Measurements from ENCODE around the gene TRPC5OS. TPM values are rescaled to one million over a fixed set of nuclear protein-coding genes. Genes with fewer than 3 reads are reported as not detected.

Gene TRPC5OS
- total RNA-seq, 1 donor from 2014 or later: not detected

DNA sequence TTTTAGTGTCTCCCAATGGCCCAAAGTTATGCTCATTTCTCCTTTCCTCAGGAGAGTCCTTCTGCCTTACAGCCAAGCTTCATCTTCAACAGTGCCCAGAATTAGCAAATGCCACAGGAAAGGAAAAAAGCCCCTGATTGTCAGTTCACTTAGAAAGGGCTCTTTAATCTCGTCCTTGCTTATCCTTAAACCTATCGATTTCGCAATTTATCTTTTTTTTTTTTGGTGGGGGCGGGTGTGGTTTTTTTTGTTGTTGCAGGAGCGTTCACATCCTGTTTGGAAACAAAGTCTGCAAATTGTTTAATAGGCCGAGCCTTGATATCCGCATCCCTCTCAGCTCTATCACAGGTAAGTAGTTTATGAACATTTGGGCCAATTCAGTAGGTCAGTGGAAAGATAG, 20.2 kb downstream of the TRPC5OS start:
- FAIRE-seq (no peak), DNase-seq (ENCODE audit: low read depth) (no peak)
- no peak overlapping the region for H3K4me3 ChIP-seq (ENCODE audit: low read depth, low read length)
- no peaks in the 10 kb centered on the region for H3K36me3 ChIP-seq (ENCODE audit: control insufficient read depth, insufficient read depth, low read length)
- H3K27me3 ChIP-seq (ENCODE audit: control insufficient read depth, insufficient read depth, low read length): no peaks in the 10 kb centered on the region
- no peak for TF ChIP-seq CTCF (IDR thresholded peaks at IDR 0.05; ENCODE audit: insufficient read depth, low read length, severe bottlenecking)

DNA sequence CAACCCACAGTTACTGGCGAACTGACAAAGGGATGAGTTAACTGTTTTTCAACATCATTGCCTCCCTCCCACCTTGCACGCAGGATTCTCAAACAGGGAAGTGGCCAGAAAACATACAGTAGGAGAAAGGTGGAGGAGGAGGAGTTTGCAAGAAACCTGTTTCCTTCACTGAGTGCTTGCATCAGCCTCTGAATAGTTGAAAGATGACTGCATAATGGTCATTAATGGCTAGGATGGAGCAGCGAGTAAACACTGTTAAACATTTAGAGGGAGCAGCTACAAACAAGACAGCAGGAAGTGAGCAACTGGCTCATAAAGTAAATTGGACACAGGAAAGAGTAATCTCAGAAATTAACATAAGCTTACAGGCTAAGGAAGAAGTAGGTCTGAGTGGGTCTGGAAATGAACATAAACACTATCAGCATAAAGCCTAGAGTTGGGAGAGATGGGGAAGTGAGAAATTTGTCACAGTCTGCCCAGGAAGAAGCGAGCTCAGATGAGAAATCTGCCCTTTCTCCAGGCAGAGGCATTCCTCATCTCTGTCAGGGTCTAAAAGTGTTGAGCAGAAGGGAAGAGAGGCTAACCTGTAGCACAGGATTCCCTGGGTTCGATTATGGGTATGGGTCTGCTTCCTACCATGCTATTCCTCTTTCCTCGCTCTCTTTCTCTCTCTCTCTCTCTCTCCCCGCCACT, 38.6 kb downstream of the TRPC5OS start:
- no peak for FAIRE-seq

DNA sequence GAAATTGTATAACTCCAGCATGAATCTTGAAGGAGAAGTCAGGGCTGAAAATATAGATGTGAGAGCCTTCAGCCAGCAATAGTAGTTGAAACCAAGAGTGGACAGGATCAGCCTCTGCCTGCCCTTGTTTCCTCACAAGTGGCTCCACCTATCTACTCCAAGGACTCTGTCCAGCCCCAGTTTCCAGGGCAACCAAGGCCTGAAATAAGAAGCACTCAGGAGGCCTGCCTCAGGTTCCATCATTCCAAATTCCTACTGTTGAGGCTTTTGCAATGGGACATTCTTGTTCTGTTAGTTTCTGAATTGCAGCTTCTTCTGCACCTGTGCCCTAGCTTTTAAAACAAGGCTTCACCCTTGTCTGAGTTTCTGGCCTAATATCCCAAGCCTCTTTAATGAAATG, 41.6 kb downstream of the TRPC5OS start:
- no peak for DNase-seq (ENCODE audit: low read depth)
- no peak for FAIRE-seq
- no peaks in the 10 kb centered on the region for H3K36me3 ChIP-seq (ENCODE audit: control insufficient read depth, insufficient read depth, low read length)
- no peak overlapping the region for H3K4me3 ChIP-seq (ENCODE audit: low read depth, low read length)
- H3K27me3 ChIP-seq (ENCODE audit: control insufficient read depth, insufficient read depth, low read length): no peaks in the 10 kb centered on the region
- TF ChIP-seq CTCF (IDR thresholded peaks at IDR 0.05; ENCODE audit: insufficient read depth, low read length, severe bottlenecking): no peak

More for the DNA sequence above, 38.6 kb downstream of the TRPC5OS start:
- DNase-seq (ENCODE audit: low read depth): peak; percentile 48
- TF ChIP-seq CTCF (IDR thresholded peaks at IDR 0.05; ENCODE audit: insufficient read depth, low read length, severe bottlenecking): no peak
- H3K27me3 ChIP-seq (ENCODE audit: control insufficient read depth, insufficient read depth, low read length): no peaks in the 10 kb centered on the region
- no peaks in the 10 kb centered on the region for H3K36me3 ChIP-seq (ENCODE audit: control insufficient read depth, insufficient read depth, low read length)
- no peak overlapping the region for H3K4me3 ChIP-seq (ENCODE audit: low read depth, low read length)

DNA sequence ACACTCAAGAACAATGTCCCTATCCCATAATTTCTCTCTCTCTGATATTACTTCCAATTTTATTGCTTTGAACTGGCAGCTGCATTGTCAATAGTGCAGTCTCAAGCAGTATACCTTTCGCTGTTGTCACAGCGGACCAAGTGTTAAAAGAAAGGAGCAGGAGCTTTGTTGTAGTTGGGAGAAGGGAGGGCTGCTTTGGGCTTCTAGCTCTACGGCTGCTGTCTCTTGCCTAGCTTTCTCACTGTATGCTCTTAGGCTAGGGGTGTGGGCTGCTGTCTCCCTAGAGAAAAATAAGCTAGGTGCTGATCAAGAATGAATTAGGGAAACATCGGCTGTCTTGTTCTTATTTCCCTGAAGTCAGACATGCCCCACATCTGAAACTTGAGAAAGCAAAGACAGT, 52.5 kb downstream of the TRPC5OS start:
- FAIRE-seq: no peak

More for the DNA sequence above, 52.5 kb downstream of the TRPC5OS start:
- no peaks in the 10 kb centered on the region for H3K36me3 ChIP-seq (ENCODE audit: control insufficient read depth, insufficient read depth, low read length)
- TF ChIP-seq CTCF (IDR thresholded peaks at IDR 0.05; ENCODE audit: insufficient read depth, low read length, severe bottlenecking): no peak
- no peak for DNase-seq (ENCODE audit: low read depth)
- H3K4me3 ChIP-seq (ENCODE audit: low read depth, low read length): no peak overlapping the region
- H3K27me3 ChIP-seq (ENCODE audit: control insufficient read depth, insufficient read depth, low read length): no peaks in the 10 kb centered on the region

Other genes with a start within 250 kb of the TRPC5OS start
- 35.0 and 35.7 TPM in 2 replicates for gene ALG13, start 195.0 kb upstream of the TRPC5OS start, total RNA-seq
- under 0.01 TPM in 1 of 2 replicates, not detected in the other for gene TRPC5, start 206.6 kb downstream of the TRPC5OS start, total RNA-seq
- not detected in 2 replicates for gene RTL4, start 206.8 kb downstream of the TRPC5OS start, total RNA-seq

Data from bronchial epithelial cell (primary cell).